Measurements from ENCODE around the gene FARS2.
A peak's percentile ranks its signal among the peaks of the same experiment; 100 is the strongest.
"Not testable (repeated sequence)": the region's sequence is repeated elsewhere in the genome, so short reads cannot be mapped to it uniquely, and the experiment has no call there.

The FARS2 gene

DNA sequence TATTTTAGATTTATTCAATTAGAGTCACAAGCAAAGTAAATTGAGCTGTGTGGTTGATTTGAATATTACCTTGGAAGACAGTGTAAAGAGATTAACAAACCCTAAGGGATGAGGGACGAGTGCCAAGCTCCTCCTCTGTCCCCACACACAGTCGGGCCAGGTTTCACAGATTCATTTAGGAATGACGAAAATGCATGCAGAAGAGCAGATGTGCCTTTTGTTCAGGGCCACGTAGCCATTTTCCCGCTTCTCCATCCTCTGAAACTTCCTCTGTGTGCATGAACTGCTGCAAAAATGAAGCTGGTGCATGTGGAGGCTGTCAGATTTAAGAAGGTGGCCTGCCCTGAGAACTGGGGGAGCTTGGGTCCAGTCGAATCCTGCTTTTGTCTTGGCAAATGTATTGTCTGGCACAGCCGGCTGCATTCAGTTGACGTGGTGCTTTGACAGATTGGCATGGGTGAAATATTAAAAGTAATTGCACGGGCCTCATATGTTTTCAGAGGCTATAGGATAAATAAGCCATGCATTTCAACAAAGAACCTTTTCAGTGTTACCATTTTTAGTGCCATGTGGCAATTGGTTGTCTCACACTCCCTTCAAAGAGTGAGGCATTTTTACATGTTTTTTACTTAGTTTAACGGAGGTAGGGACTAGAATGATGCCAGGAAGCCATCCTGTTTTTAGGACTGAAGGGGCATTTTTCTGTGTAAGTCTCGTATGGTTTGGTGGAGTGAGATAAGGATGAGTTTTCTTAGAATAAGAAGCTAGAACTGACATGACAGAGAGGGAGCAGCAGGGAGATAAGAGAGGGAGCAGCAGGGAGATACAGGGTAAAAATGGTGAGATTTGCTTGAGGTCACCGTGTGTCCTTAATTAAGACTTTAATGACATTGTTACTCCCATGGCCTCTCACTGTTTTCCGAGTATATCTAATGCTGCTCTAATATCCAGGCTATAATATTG, 384.3 kb downstream of the FARS2 start:
- no peak for DNase-seq

DNA sequence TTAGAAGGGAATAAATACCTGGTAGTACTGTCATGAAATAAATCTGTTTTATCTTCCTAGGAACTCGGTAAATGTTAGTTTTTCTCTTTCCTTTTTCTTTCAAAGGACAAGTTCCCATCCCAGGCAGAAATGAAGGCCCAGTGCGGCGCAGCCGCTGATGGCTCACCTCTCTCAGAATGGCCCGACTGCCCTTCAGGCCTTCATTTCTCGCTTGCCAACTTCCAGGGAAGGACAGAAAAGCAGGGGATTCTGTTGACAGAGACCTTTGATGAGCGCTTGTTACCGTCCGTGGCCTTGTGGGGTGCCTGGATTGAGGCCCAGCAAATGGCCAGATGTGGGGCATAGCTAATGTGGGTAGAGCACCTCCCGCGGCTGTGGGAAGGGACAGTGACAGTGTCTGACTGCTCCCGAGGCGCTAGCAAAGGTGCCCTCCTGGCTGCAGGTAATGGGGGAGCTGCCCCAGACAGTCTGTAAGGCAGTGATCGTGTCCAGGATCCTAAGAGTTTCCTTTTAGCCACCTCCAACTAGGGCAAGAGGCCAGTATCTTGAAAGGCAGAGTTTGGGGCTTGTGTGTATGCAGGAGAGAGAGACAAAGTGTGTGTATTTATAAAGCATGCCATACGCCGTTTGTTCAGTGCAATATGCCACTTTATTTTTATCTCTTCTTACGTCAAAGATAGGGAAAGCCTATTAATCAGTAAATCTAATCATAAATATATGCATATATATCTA, 391.3 kb downstream of the FARS2 start:
- DNase-seq = no peak

DNA sequence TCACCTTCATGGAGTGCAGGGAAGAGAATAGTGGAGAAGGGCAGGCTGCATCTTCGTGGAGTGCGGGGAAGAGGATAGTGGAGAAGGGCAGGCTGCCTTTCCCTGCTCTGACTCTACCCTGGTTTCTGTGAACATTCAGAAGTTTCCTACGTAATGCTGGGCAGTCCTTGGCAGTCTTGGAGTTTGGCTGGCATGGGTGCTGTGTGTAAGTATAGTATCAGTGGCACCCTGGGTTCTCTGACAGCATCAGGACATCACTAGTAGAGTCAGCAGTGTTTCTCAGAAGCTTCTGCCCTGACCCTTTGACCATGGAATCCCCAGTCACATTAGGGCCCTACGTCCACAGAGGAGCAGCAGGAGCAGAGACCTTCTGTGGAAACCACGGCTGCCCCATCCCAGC, 392.5 kb downstream of the FARS2 start:
- DNase-seq = no peak

DNA sequence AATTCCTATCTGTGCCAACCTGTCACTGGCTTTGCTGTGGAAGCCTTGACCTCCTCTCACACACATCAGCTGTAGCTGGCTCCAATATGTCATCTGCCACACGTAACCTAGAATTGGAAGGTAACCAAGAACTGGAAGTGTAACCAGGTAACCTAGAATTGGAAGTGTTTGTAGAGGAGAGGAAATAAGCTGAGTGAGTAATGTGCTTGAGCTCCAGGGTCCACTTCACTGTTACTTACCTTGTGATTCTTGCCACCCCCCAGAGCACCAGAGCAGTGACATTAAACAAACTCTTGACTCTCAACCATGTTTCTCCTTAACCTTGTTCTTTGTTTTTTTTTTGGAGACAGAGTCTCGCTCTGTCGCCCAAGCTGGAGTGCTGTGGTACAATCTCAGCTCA, 394.9 kb downstream of the FARS2 start:
- no peak for DNase-seq

DNA sequence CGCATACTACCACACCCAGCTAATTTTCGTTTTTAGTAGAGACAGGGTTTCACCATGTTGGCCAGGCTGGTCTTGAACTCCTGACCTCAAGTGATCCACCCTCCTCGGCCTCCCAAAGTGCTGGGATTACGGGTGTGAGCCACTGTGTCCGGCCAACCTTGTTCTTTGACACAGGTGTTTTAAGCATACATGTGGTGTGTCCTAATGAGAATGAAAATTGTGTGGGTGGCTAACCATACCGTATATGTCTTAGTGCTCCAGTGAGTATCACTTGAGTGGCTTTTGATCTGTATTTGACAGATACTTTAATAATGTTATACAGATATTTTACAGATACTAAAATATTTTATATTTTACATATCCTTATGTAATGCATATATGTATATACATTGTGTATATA, 395.4 kb downstream of the FARS2 start:
- DNase-seq = not testable (repeated sequence)

DNA sequence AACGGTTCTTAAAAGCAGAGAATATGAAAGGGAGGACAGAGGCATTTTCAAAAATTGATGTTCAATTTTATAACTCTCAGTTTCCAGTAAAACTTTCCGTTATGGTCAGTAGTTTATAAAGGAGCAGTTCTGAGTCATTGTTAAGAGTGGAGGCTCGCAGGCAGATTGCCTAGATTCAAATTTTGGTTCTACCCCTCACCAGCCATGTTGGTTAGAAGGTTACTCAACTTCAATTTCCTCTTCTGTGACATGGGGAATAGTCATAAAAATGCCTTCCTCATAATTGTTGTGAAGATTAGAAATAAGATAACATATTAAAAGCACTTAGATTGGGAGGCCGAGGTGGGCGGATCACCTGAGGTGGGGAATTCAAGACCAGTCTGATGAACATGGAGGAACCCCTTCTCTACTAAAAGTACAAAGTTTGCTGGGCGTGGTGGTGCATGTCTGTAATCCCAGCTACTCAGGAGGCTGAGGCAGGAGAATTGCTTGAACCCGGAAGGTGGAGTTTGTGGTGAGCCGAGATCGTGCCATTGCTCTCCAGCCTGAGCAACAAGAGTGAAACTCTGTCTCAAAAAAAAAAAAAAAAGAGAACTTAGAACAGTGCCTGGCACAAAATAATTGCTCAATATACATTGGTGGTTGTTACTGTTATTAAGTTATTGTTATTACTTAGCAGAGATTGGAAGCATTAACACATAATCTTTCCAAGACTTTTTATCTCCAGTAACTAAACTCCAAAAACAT, 396.5 kb downstream of the FARS2 start:
- DNase-seq = no peak

DNA sequence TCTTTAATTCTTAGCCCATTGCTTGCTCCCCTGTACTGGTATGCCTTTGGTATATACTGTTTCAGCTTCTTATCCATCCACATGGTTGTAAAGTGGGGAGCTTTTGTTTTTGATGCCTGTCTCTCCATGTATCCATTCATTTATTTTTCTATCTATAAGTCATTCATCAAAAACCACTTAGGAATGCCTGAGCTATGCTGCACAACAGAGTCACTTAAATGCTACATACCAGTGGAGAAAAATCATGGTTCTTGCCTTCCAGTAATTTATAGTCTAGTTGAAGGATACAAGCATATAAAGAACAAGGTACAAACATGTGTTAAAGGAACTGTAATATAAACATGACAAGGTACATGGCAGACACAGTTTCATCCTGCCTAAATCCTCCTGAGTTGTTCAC, 398.2 kb downstream of the FARS2 start:
- DNase-seq = no peak

DNA sequence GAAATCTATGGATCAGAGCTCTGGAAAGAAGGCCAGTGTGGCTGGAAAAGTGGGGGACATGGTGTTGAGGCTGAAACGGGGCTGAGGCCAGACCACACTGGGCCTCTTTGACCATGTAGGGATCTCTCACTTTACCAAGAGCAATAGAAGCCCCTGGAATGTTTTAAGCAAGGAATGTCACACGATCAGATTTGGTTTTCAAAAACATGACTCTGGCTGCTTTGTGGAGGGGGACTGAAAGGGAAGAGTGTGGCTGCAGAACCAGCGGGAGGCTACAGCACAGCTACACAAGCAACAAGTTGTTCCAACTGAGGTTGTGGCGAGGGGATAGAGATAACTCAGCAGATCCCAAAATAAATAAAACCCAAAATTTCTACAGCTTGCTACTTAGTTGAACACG, 399.5 kb downstream of the FARS2 start:
- no peak for DNase-seq

DNA sequence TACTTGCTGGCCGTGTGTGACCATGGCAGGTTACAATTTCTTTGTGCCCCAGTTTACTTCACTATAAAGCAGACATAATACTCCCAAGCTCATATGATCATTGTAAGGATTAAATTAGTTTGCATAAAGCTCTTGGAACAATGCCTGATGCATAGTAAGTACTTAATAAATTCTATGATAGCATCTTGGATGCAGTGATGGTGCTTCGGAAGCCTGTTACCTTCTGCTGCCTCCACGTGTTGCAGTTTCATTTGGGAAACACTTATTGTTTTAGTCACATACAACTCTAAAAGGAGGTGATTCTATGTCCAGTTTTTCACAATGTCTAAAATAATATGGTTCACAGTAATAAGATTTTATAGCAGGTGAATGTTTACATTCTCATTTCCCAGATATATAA, 401.5 kb downstream of the FARS2 start:
- no peak for DNase-seq

DNA sequence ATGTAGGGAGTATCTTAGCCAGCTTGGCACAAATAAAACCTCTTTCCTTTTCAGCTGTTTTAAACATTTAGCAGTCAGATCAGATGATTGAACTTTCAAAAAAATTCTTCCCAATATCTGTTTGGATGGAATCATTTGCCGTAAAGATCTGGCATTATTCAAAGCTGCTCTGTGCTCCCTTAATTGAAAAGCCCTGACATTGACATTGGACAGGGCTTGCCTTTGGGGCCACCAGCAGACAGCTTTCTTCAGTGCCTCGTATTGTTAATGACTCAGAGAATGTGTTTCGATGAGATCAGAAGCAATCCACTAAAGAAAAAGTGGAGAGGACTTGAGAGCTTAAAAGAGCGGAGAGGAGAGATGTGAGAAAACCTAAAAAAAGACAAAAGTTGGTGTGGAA, 401.9 kb downstream of the FARS2 start:
- DNase-seq = no peak

DNA sequence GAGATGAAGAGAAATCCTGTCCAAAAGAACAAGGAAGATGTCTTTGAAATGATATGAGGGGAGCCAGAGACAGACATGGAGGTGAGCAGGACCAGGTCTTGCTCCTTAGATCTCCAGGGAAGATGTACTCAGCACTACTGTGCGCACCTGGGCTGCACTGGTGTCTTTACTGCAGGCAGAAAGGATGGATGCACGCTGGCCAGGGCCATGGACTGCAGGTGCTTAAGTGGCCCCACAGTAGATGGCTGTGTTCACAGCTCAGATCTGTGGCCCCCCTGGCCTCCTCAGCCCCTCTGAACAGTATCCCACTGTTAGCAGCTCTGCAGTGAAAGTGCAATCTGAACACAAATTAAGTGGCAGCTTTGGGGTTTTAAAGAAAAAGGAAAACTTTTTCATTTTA, 402.4 kb downstream of the FARS2 start:
- DNase-seq = no peak

DNA sequence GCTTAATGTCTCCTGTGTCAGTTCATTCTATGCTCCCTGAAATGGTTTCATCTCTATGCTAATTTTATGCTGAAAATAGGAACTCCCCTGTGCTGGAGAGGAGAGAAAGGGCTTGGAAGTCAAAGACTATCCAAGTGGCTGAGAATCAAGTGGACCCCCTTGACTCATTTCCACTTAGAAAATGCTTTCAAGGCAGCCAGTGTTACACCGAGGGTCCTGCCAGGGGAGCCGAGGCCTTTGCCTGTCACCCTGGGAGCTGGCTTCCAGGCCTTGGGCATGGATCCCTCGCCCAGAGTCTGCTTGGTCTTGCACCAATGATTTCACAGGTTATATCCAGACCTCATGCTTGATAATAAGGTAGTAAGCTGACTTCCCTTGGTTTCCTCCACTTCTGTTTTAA, 402.8 kb downstream of the FARS2 start:
- DNase-seq = no peak

DNA sequence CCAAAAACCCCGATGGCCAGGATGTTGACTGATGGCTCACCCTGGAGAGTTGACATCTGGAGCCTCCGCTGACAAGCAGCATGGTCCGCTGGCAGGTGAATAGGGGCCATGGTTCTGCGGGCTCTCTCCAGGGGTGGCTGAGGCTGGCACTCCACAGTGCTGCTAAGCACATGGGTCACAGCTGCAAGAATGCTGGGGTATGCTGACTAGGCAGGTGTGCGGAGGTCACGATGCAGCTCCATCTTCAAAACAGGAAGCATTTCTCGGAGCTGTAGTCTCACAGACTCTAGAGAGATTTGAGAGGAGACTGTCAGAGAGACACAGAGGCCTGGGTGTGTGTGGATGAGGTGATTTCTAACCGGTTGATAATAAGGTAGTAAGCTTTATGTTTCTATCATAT, 403.9 kb downstream of the FARS2 start:
- no peak for DNase-seq

DNA sequence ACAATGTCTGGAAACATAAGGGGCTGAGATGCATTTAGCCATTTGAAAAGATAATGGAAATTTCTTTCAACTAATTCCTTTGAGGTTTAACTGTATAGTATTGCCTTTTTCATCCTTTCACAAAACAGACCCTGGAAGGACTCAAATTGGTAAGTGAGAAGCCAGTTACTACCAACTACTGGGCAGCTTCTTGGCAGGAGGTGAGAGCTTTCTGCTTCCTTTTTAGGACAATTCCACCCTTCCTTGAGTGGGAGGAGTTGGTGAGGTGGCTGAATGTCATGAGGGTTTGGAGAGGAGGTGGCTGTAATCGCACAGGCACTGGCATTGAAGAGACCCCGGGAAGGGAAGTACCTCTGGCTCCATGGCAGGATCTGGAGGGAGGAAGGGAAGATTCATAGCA, 404.4 kb downstream of the FARS2 start:
- DNase-seq = no peak

DNA sequence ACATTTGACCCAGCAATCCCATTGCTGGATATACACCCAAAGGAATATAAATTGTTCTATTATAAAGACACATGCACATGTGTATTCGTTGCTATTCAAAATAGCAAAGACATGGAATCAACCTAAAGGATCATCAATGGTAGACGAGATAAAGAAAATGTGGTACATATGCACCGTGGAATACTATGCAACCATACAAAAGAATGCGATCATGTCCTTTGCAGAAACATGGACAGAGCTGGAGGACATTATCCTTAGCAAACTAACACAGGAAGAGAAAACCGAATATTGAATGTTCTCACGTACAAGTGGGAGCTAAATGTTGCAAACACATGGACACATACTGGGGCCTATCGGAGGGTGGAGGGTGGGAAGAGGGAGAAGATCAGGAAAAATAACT, 405.4 kb downstream of the FARS2 start:
- DNase-seq = no peak

DNA sequence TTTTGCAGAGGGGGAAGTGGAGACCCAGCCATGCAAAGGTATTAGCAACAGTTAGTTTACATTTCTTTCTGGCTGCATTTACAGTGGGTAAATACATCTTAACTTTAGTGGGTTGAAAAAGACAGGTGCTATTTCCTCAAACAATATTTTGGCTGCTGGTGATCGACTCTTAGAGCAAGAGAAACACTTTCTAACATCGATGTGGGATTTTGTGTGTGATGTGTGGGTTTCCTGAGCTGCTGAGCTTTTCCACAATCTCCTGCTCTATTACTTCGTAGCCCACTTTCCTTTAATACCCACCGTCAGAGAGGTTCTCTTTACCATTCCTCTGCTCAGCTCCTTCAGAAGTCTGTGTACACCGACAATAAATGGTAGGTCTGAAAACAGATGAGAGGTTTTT, 406.4 kb downstream of the FARS2 start:
- no peak for DNase-seq

DNA sequence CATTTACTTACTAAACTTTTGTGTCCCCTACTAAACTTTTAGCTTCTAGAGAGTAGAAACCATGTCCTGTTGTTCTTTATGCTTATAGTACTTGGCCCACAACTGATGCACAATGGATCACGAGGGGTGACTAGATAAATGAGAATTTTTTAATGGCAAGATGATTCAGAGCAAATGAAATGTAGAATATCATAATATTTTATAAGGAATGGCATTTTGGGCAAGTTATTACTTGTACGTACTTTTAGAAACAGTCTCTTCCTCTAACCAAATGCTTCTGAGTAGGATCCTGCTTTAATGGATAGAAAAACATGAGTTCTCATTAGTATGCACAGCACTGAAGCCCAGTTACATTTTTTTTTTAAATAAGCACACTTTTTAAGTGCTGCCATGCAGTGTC, 409.1 kb downstream of the FARS2 start:
- no peak for DNase-seq

DNA sequence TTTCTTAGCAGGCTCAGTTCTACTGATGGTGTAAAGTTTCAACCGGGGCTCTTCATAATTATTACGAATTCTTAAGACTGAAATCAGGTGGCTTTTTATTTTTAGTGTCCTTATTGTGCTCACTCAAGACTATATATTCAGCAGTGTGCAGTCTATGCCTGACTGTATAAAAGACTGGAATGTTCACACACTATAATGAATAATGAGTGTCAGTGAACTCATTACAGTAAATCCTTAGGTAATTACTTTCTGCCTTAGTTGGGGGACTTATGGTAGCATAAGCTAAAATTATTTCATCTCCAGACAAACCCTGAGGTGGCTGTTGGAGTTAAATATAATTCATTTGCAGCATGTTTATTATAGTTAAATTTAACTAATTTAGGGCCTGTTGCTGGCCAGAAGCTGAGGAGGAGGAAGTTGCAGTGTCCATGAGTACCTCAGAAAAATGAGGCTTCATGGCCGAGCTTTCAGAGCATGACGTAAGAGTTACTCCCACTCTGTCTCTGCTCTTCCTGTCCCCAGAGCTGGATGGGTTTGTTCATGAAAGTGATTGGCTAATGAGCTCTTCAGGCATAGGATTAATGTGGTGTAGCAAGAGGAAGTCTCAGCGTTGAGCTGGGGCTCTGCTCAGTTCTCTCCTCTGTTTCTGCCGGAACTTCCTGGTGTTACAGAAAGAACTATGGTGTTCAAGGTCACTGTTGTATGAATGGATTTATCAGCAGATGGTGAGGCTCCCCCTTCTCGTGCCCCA, 409.7 kb downstream of the FARS2 start:
- peak; percentile 17 to 29 for DNase-seq

DNA sequence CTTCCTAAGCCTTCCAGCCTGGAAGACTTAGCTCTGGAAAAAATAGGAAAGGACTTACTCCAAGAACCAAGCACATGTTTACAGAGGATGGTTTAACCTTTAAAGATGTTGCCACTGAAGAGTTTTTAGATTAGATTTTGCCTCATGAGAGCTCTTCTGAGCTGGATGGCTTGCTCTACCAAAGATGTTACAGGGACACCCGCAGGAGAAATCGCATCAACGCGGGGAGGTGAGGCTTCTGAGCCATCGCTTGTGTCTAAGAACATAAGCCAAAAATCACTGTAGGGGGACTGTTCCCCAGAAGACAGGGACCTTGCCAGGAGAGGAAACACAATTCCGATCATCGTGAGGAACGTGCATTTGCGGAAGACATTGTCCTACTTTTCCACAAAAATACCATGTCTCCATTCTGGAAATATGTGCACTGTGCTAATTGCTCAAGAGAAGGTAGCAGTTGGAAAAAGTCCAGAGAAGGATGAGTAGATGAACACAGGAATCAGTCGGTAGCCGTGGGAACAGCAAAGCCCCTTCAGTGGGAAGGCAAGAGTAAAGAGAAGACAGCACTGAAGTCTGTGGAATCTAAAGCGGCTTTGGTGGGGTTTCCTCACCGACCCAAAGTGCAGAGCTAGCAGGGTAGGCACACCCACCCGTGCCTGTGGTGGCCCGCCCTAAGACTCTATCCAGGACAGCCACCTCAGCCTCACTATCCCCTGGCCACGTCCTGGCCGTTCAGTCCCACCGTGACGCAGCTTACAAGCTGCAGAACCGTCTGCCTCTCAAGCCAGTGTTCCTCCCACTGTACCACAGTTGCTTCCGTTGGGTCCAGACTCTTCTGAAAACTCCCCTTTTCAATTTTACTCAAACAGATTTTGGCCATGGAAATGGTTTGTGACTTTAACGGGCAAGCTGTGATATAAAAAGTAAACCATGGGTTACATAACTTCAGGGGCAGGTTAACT, 410.6 kb downstream of the FARS2 start:
- no peak for DNase-seq

DNA sequence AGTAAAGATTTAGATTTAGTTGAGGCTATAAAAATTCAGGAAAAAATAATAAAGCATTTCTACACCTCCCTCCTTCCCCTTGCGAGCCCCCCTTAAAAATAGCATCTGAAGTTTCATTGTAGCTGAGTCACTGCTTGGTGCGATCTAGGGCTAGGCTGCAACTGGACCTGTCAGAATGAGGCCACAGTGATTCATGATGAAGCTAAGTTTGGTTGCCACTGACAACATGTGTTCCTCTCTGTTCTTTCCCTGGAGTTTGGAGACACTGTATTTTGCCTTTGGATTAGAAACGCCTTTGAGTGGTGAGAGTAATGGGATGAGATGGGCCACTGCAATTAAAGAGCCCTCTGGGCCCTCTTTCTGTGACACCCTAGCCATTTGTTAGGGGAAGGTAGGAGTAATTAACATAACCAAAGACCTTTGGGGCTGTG, 411.3 kb downstream of the FARS2 start:
- no peak for DNase-seq

DNA sequence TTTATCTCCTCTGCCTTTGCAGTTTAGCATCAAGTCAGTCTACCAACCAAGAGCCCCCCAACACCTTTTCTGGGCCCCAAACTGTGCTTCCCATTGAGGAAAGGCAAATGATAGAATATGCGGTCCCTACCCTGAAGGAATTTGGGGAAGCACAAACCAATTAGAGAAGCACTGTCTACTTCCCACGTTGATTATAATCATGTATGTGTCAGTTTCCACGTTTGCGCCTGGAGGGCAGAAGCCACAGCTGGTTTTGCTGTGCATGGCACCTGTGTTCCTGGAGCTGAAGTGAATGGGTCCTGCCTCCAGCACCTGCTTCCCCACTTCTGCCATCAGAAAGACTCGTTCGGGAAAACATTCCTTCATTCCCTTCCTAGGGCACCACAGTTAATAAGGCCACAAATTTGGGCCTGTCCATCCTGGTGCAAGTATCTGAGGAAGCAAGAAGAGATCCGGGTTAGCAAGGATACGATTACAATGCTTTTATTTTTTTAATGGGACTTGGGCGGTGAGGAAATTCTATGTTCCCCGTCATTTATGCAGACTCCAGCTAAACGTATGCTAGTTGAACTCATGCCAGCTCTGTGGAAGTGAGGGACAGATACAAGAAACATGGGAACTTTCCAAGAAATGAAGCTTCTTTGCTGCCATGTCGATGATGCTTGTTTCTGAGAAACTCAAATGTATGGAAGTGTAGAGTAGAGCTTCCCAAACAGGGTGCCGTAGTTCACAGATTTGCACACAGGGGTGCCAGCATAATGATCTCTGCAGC, 411.9 kb downstream of the FARS2 start:
- no peak for DNase-seq
